Cerebellar cortex (tissue), 1 donor: ENCODE results near the gene BIRC6.
"Not testable (repeated sequence)": the region's sequence is repeated elsewhere in the genome, so short reads cannot be mapped to it uniquely, and the experiment has no call there.

Source experiments
- DNase-seq: peaks from one replicate; pipeline ENCODE4 v3.0.0-alpha.2; 2015; ENCODE audit warnings: low spot score

Gene BIRC6

DNA sequence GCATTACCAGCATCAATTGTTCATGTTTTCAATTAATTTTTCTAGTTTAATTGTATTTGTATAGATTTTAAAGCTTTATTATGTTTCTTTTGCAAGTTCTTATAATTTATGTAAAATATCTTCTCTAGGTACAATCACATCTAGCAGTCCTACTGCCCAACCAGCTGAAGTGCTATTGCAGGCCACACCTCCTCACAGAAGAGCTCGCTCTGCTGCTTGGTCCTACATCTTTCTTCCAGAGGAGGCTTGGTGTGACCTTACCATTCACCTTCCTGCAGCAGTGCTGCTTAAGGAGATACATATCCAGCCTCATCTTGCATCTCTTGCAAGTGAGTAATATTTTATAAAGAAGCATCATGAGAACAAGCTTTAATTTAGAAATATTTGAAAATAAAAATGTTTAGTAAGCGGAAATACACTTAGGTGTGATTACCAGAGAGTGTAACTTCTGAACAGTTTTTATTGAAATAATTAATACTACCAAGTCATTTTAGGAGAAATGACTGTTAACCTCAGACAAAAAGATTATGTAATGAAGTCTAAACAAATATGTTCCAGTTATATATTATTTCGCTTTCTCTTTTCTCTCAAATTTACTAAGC is 148.2 kb downstream of the BIRC6 start:
- DNase-seq = no peak

DNA sequence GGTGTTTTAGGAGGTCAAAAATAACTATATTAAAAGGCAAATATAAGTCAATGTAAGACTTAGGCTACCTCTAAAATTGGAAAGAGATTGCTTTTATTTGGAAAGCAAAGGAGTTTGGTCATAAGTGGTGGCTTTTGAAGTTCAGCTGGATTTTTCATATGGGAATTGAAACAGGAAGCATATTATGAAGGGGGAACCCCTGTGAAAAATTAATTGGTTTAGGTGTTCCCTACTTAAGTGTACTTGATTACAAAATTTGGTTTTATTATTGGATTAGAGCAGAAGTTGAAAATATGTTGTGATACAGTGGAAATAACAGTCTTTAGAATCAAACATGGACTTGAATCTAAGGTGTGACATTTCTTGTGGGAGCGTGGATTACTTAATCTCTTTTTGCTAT is 149.6 kb downstream of the BIRC6 start:
- no peak for DNase-seq

DNA sequence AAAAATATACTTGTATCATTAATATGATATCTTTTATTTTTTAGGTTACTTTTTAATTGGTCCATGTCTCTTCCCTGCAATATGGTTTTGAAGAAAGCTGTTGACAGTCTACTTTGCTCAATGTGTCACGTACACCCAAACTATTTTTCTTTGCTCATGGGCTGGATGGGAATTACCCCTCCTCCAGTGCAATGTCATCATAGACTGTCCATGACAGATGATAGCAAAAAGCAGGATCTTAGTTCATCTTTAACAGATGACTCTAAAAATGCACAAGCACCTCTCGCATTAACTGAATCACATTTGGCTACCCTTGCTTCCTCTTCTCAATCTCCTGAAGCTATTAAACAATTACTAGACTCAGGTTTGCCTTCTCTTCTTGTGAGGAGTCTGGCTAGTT is 158.1 kb downstream of the BIRC6 start:
- DNase-seq = no peak

DNA sequence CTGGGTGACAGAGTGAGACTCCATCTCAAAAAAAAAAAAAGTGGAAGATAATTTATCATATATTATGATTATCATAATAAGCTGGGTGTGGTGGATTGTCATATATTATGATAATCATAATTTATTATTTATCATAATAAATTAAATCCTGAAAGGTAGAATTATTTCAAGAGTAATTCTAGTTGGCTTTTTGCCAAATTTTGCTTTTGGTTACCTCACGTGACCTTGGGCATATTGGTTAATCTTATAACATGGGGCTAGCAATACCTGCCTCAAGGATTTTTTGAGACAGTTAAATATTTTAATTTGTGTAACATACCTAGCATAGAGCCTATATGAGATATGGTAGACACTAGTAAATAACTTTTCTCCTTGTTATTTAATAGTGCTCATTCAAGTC is 159.7 kb downstream of the BIRC6 start:
- DNase-seq = no peak

DNA sequence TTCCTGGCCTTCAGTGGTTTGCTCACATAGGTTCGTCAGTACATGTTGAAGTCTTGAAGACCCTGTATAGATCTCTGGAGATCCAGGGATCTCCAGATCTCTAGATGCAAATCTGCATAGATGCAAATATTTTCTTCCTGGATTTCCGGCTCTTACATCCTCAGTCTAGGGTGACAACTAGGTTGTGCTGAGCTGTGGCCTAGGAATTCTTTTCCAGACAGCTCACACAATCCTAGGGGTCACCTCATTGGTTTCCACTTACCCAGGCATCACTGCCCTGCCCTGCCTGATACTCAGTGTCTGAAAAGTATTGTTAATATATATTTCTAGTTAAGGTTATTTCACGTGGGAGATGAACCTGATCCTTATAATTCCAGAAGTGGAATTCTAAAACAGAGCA is 165.9 kb downstream of the BIRC6 start:
- DNase-seq = no peak

DNA sequence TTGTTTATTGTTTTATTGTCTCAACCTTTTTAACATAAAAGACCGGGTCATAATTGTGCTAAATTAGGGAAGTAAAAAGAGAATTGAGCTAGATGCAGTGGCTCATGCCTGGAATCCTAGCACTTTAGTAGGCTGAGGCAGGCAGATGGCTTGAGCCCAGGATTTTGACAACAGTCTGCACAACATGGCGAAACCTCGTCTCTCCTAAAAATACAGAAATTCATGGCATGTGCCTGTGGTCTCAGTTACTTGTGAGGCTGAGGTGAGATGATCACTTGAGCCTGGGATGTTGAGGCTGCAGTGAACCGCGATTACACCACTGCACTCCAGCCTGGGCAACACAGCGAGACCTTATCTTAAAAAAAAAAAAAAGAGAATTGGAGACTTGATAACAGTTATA is 166.9 kb downstream of the BIRC6 start:
- no peak for DNase-seq

DNA sequence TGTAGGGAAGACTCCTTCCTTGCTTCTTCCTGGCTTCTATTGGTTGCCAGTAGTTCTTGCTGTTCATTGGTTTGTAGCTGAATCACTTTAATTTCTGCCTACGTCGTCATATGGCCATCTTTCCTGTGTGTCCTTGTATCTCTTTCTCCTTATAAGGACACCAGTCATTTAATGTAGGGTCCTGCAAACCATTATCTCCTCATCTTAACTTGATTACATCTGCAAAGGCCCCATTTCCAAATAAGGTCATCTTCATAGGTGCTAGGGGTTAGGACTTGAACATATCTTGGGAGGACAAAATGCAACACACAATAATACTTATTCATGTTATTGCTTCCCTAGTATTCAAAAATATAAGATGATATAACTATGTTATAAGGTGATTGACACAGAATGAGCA is 175.5 kb downstream of the BIRC6 start:
- no peak for DNase-seq

DNA sequence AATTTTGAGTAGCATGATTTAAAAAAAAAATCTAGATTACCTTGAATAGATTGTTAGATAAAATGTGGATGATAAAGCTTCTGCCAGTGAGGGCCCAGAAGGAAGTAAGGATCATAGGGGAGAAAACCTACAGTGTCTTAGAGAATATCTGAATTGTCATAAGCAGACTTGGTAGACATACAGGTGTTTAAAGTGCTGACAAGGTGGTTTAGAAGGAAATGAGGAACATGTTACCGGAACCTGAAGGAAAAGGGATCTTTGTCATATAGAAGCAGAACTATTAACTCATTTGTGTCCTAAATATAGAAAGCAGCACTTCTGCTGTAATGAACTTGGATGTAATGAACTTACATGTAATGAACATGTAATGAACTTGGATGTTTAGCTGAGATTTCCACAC is 176.1 kb downstream of the BIRC6 start:
- DNase-seq = no peak

DNA sequence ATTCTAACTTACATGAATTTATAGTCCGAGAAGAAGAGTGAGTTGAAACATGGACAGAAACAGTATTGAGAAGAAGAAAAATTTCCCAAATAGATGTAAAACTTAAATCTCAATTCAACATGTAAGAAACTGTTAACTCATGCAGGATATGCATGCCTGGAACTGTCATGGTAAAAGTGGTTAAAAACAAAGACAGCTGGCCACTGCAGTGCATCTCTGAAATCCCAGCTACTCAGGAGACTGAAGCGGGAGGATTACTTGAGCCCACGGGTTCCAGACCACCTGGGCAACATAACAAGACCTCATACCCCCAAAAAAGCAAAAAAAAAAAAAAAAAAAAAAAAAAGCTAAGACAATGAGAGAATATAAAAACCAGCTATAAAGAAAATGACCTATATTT is 178.0 kb downstream of the BIRC6 start:
- DNase-seq = no peak

DNA sequence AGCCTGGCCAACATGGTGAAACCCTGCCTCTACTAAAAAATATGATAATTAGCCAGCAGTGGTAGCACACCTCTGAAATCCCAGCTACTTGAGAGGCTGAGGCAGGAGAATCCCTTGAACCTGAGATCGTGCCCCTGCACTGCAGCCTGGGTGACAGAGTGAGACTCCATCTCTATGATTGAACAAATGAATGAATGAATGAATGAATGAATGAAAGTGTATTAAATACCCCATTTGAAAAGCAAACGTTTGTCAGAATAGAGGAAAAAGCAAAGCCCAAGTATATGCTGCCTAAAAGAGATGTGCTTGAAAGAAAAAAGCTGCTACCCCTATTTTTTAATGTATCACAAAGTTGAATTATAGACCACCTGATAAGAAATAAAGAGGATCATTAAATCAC is 181.9 kb downstream of the BIRC6 start:
- DNase-seq = no peak

DNA sequence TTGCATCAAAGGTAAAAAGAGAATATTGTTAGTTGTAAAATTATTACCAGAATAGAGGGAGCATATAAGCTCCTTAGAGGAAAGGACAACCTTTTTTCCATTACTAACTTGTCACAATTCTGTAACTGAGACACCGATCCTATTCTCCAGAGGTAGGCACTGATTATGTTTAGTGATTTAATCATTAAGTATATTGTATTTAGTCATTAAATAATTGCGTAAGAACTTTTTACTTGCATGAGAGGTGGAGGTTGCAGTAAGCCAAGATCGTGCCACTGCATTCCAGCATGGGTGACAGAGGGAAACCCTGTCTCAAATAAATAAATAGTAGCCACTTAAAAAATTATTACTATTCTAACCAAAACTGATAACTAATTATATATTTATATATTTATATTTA is 195.7 kb downstream of the BIRC6 start:
- DNase-seq = not testable (repeated sequence)

DNA sequence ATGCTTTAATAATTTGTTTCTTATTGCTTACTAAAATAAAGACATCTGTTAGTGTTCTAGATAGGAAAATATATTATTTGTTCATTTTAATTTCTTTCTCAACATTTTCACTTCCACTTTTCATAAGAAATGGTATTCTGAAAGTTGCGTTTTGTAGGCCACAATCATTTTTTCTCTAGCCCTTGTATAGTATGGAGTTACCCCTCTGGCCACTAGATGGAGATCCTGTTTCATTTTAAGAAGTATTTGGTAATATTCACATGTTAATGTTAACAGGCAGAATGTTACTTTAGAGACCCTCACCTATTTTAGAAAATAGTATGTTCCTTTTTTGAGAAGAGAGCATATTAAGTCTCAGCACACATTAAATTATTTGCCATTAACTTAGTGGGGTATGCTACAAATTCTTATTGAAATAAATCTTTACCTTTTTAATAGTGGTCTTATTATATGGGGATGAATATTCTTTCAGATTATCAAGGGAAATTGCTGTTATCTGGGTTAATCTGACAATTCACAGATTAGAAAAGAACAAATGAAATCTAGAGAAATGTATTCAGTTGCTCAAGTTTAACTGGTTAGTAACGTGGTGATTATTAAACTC is 197.1 kb downstream of the BIRC6 start:
- peak; percentile 47 for DNase-seq

DNA sequence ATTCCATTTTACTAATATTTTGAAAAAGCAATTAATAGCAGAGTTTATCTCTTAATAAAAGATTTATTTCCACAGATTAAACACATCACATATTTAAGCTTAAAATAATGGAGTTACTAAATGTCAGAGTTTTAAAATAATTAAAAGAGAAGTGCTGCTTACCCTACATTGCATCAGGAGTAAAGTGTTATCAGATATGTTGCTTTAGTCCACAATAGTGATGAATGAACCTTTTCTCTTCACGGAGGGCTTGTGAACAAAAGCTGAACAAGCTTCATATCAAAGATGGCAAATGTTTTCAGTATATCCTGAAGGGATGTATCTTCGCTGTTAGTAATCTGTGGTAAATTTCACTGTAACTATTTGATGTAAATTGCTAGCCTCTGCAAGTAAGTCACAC is 201.7 kb downstream of the BIRC6 start:
- no peak for DNase-seq

DNA sequence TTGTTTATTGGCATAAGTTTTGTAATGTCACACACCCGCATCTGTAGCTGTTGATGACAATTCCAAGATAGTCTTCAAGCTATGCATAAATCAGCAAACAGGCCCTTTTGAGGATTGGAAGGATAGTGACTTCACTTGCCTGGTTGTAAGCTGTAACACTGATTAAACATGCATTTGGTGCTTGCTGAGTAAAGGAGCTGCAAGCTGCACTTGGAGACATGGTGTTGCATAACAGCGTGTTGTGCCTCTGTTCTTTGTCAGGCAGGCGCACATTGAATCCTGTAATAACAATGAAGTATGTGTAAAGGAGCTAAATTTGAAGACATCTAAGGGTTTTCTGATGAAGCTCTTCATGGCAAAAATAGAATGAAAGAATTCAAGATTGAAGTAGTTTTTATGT is 202.3 kb downstream of the BIRC6 start:
- DNase-seq = peak; percentile 18

DNA sequence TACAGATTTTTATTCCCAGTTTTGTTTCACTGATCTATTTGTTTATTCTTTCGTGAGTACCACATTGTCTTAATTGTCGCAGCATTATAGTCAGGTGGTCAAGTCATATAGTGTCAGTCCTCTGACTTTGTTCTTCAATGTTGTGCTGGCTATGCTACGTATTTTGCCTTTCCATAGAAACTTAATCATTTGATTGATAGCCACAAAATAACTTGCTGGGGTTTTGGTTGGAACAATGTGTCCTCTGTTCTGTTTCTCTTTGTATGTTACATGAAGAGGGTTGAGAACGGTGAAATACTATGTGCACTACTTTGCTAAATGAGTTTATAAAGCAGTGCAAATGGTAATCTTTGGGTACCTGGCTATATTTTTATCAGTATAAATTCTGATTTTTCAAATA is 206.1 kb downstream of the BIRC6 start:
- no peak for DNase-seq

DNA sequence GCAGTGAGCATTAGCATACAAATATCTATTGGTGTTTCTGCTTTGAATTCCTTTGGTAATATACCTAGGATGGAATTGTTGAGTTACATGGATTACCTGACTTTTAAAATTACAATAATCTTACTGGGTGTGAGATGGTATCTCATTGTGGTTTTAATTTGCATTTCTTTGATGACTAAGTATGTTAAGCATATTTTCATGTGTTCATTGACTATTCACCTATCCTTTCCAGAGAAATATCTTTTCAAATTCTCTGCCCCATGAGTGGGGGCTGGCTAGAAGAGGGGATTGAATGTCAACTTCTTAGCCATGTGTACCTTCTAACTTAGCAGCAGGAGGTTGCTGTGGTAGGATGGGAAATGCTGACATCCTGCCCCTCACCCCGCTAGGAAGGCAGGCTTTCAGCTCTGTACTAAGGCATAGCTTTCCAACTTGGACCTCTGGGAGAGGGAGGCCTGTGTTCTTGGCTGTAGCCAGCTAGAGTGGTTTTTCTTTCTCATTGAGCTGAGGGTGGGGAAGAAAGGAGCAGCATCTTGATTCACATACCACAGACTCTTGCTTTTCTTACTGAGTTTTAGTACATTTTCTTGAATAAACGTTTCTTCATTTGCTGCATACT is 207.7 kb downstream of the BIRC6 start:
- no peak for DNase-seq

DNA sequence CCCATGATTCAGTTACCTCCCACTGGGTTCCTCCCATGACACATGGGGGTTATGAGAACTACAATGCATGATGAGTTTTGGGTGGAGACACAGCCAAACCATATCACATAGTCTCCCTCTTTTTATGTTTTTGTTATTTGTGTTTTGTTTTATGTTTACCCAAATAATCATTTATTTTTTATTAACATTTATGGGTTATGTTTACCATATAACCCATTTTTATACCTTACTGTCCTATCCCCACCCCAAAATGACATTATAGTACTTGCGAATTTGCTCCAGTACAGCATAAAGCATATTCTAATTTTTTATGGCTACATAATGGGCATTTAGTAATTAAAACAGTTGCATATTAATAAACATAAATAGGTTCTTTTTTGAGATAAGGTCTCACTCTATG is 209.1 kb downstream of the BIRC6 start:
- no peak for DNase-seq

DNA sequence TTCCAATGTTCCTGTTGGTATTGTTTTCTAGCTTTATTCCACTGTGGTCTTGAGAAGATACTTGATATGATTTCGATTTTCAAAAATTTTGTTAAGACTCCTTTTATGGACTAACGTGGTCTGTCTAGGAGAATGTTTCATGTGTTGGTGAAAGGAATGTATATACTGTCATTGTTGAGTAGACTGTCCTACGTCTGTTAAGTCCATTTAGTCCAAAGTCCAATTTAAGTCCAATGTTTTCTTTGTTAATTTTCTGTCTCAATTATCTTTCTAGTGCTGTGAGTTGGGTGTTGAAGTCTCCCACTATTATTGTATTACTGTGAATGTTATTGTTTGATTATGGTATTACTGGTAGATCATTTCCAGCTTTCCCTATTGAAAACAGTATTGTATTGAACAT is 215.2 kb downstream of the BIRC6 start:
- no peak for DNase-seq

DNA sequence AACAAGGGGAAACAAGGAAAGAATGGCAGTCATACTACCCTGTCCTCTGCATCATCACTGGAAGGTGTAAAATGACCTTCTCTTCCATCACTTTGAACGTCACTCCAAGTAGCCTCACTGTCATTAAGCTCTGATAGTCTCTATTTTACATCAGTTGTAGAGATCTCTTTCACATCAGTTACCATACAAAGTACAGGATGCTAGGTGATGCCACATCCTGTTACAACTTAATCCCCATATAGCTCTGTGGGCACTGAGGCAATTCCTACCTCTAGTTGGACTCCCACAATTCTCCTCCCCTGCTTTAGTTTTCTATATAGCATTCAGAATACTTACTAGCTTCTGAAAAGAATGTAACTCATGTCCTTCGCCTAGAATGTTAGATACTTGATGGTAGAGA is 215.9 kb downstream of the BIRC6 start:
- no peak for DNase-seq

DNA sequence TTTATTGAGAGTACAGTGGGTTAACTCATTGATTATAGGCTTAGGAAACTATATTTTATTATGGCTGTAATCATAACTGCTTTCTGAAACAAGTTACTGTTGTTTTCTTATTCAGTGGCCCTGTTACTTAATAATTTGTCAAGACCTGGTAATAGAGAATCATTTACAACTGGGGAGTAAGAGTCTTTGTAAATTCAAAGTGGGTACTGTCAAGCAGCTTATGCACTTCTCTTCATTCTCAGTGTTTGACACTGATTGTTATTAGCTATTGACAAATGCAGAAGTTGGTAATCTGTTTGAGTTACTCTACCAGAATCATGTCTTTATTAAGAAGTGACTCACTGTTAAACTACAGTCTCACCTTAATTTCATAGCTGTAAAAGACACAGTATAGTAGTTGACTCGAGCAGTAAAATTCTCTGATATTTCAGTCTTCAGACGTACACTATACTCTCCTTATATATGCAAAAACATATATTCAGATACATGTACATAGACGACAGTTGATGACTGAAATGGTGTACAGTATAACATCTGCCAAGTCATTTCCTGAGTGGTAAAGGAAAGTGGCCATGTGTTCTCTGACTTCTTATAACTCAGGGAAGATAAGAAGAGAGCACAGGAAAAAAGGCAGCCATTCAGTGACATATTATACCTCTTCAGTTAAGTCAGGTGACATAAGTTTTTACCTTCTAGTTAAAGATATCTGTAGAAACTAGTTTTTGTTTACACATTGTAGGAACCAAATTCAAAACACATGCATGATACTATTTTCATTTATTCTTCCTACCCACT is 235.0 kb downstream of the BIRC6 start:
- no peak for DNase-seq

DNA sequence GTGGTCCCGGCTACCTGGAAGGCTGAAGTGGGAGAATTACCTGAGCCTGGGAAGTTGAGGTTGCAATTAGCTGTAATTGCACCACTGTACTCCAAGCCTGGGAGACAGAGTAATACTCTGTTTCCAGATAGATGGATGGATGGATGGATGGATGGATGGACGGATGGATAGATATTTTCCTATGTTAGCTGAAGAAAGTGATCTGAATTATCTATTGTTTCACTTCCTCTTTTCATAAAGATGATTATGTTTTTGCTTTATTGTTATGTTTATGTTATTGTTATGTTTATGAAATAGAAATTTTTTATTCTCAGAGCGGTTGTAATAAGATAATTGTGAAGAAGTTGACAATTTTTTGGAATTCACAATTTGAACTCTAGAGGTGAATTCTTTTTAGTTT is 237.8 kb downstream of the BIRC6 start:
- no peak for DNase-seq

DNA sequence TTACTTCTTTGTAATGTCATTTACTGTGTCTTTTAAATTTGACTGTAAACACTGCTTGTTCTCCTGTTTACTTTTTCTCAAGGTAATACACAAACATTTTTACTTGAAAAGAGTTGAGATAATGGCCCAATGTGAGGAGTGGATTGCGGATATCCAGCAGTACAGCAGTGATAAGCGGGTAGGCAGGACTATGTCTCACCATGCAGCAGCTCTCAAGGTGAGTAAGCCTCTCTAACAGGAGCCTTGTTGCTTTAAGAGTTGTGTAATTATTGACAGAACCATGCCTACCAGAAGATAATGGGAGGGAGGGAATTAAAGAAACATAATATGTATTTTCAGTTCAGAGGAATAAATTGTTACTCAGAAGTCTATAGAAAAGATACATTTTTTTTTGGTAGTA is 254.5 kb downstream of the BIRC6 start:
- no peak for DNase-seq

DNA sequence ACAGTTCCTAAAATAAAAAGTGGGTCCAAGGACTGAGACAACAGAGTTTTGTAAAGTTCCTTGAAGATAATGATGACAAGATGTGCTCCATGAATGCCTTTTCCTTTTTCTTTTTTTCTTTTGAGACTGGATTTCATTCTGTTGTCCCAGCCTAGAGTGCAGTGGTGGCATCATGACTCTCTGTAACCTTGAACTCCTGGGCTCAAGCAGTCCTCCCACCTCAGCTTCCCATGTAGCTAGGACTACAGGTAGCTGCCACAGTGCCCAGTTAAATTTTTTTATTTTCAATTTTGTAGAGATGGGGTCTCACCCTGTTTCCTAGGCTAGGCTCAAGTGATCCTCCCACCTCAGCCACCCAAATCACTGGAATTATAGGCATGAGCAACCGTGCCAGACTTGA is 254.9 kb downstream of the BIRC6 start:
- no peak for DNase-seq
